GM21825 (cell line): ENCODE results near the gene OR14A16.

Source experiments
- ATAC-seq: cut with Tn5 transposase; IDR thresholded peaks from one replicate; pipeline ENCODE4 v1.9.1; 2021; ENCODE audit warnings: mild to moderate bottlenecking, moderate library complexity; ENCODE audit not compliant: unreplicated experiment

Gene OR14A16

DNA sequence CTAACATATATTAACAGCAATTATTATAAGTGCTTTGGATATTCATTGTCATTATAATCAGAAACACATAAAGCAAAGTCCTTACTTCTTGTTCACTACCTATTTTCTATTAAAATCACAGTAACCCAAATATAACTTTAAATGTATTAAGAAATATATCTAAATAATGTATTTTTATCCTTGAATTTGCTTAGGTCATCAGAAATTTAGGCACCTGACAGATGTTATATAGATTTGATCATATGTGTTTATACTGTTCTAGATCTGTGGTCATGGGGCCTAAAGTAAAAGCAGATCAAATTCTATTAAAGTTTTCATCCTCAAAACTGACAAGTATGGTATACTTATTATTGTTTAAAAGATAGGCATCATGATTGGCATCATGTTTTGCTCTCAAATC is 54.3 kb downstream of the OR14A16 start:
- ATAC-seq = no peak
